GM20000 (cell line): ENCODE data around the gene NETO2.
"Not testable (repeated sequence)": the region's sequence is repeated elsewhere in the genome, so short reads cannot be mapped to it uniquely, and the experiment has no call there.

Experiments
- DNase-seq: peaks from one replicate; pipeline ENCODE4 v3.0.0; 2012; ENCODE audit warnings: low spot score
- CTCF ChIP-seq: IDR thresholded peaks from 2 replicates; pipeline ENCODE4 v1.5.1; 2012; ENCODE audit warnings: mild to moderate bottlenecking, control low read depth; ENCODE audit errors: extremely low read depth, missing control alignments

NETO2 gene

GRCh38 chr16:47061204-47061603, 82.5 kb downstream of the NETO2 start:
- no peak for TF ChIP-seq CTCF
- no peak for DNase-seq

GRCh38 chr16:47060596-47060995, 83.1 kb downstream of the NETO2 start:
- TF ChIP-seq CTCF = no peak
- DNase-seq = no peak

GRCh38 chr16:47059991-47060390, 83.8 kb downstream of the NETO2 start:
- no peak for TF ChIP-seq CTCF
- no peak for DNase-seq

GRCh38 chr16:47059130-47059529, 84.6 kb downstream of the NETO2 start:
- DNase-seq = not testable (repeated sequence)

- TF ChIP-seq CTCF = no peak
- DNase-seq = no peak
These were observed 85.3 kb downstream of the NETO2 start for GRCh38 chr16:47058295-47059086.

- DNase-seq = no peak
- TF ChIP-seq CTCF = no peak
These were observed 86.1 kb downstream of the NETO2 start for GRCh38 chr16:47057630-47057993.

- TF ChIP-seq CTCF = no peak
- no peak for DNase-seq
These were observed 86.8 kb downstream of the NETO2 start for GRCh38 chr16:47056688-47057629.

- DNase-seq = not testable (repeated sequence)
These were observed 87.7 kb downstream of the NETO2 start for GRCh38 chr16:47056061-47056460.
